Thymus (tissue), 11 donors: ENCODE data around the gene SCLY. TPM values are rescaled to one million over a fixed set of nuclear protein-coding genes. Genes with fewer than 3 reads are reported as not detected.
"Not testable (repeated sequence)": the region's sequence is repeated elsewhere in the genome, so short reads cannot be mapped to it uniquely, and the experiment has no call there.

Experiments used
- DNase-seq, 9 donors: peaks; one replicate each; pipeline ENCODE4 v3.0.0-alpha.2; 2013; ENCODE audit warnings: low spot score in 9 of 9, low read depth in 6 of 9, missing footprints in 1 of 9
- H3K27ac ChIP-seq, 2 donors: one replicate each; pipeline ENCODE4 v1.5.1; 2013; ENCODE audit warnings: control low read depth in 1 of 2, low read depth in 1 of 2, low read length in 1 of 2, mild to moderate bottlenecking in 1 of 2, moderate library complexity in 1 of 2
- H3K27me3 ChIP-seq, 2 donors: one replicate each; pipeline ENCODE4 v1.5.1; 2013; ENCODE audit warnings: low read length in 1 of 2; ENCODE audit not compliant: control insufficient read depth in 2 of 2, insufficient read depth in 1 of 2
- H3K36me3 ChIP-seq, 2 donors: one replicate each; pipeline ENCODE4 v1.5.1; 2013; ENCODE audit warnings: low read length in 1 of 2, mild to moderate bottlenecking in 1 of 2, moderate library complexity in 1 of 2; ENCODE audit not compliant: control insufficient read depth in 2 of 2, insufficient read depth in 2 of 2
- H3K4me1 ChIP-seq, 2 donors: one replicate each; pipeline ENCODE4 v1.5.1; 2013; ENCODE audit warnings: low read length in 2 of 2; ENCODE audit not compliant: control insufficient read depth in 2 of 2, insufficient read depth in 2 of 2
- H3K4me3 ChIP-seq, 2 donors: one replicate each; pipeline ENCODE4 v1.5.1; 2013; ENCODE audit warnings: low read length in 2 of 2, control low read depth in 1 of 2, mild to moderate bottlenecking in 1 of 2
- H3K9me3 ChIP-seq, 2 donors: one replicate each; pipeline ENCODE4 v1.5.1; 2013; ENCODE audit warnings: low read length in 1 of 2, mild to moderate bottlenecking in 1 of 2; ENCODE audit not compliant: control insufficient read depth in 2 of 2, insufficient read depth in 1 of 2
- WGBS: extraction: QIAGEN DNeasy Blood & Tissue Kit; methylation state at CpG from one replicate; pipeline ENCODE4 v1.1.7; 2013; 5-methylcytosine and 5-hydroxymethylcytosine counted together
- polyA plus RNA-seq: library from polyadenylated mRNA; stranded (reverse); fragments of 200-250 nt; gene quantifications from one replicate; pipeline ENCODE4 v1.2.3, GENCODE V29; 2013
- total RNA-seq: library from RNA; stranded (reverse); fragments of 120-200 nt; gene quantifications from one replicate; pipeline ENCODE4 v1.2.4, GENCODE V29; 2013
- donor health status: healthy.

The SCLY gene
- total and polyA plus RNA-seq, 2 donors: 10.4 to 17.4 TPM

- Histone ChIP-seq H3K4me3 (no peak overlapping the region), H3K36me3 (peaks cover 24 to 26% of the 10 kb centered on the region in 2 donors), H3K9me3 (no peaks in the 10 kb centered on the region), H3K27ac (no peak overlapping the region), H3K4me1 (peaks cover 1 to 2% of the 10 kb centered on the region in 2 donors), H3K27me3 (no peaks in the 10 kb centered on the region)
- no peak for DNase-seq
- 72% methylated on average over 4 of the region's 4 CpGs for WGBS
Observed at GRCh38 chr2:238032755-238033337, 28.0 kb upstream of the SCLY start.

GRCh38 chr2:238033991-238034390, 26.8 kb upstream of the SCLY start:
- WGBS: 96% methylated on average over 9 of the region's 9 CpGs
- not testable (repeated sequence) for H3K27me3 ChIP-seq, H3K9me3 ChIP-seq, H3K27ac ChIP-seq, H3K4me1 ChIP-seq, H3K4me3 ChIP-seq, DNase-seq
- H3K36me3 ChIP-seq: peaks cover 20 to 36% of the 10 kb centered on the region in 2 donors

GRCh38 chr2:238038203-238038602, 22.6 kb upstream of the SCLY start:
- Histone ChIP-seq H3K4me1 (no peaks in the 10 kb centered on the region), H3K4me3 (no peak overlapping the region), H3K36me3 (peaks cover 25 to 38% of the 10 kb centered on the region in 2 donors), H3K27ac (no peak overlapping the region), H3K27me3 (no peaks in the 10 kb centered on the region), H3K9me3 (no peaks in the 10 kb centered on the region)
- DNase-seq: no peak
- WGBS: 99% methylated on average over 8 of the region's 8 CpGs

- H3K4me1 ChIP-seq: no peaks in the 10 kb centered on the region
- no peaks in the 10 kb centered on the region for H3K27me3 ChIP-seq
- H3K27ac ChIP-seq: no peak overlapping the region
- H3K36me3 ChIP-seq: peaks cover 25 to 40% of the 10 kb centered on the region in 2 donors
- 89% methylated on average over 6 of the region's 6 CpGs for WGBS
- H3K4me3 ChIP-seq: no peak overlapping the region
- no peaks in the 10 kb centered on the region for H3K9me3 ChIP-seq
- DNase-seq: no peak
Observed at GRCh38 chr2:238039151-238039550, 21.6 kb upstream of the SCLY start.

GRCh38 chr2:238039985-238040384, 20.8 kb upstream of the SCLY start:
- no peak for DNase-seq
- WGBS: 98% methylated on average over 11 of the region's 11 CpGs

GRCh38 chr2:238040918-238041317, 19.9 kb upstream of the SCLY start:
- 94% methylated on average over 9 of the region's 9 CpGs for WGBS
- Histone ChIP-seq H3K27ac (no peak overlapping the region), H3K36me3 (peaks cover 27 to 40% of the 10 kb centered on the region in 2 donors), H3K27me3 (no peaks in the 10 kb centered on the region), H3K9me3 (no peaks in the 10 kb centered on the region), H3K4me3 (no peak overlapping the region), H3K4me1 (no peaks in the 10 kb centered on the region)
- no peak for DNase-seq

More at GRCh38 chr2:238039985-238040384, 20.8 kb upstream of the SCLY start:
- no peak overlapping the region for H3K4me3 ChIP-seq
- no peaks in the 10 kb centered on the region for H3K27me3 ChIP-seq
- peaks cover 25 to 40% of the 10 kb centered on the region in 2 donors for H3K36me3 ChIP-seq
- H3K27ac ChIP-seq: no peak overlapping the region
- no peaks in the 10 kb centered on the region for H3K9me3 ChIP-seq
- H3K4me1 ChIP-seq: no peaks in the 10 kb centered on the region

- H3K36me3 ChIP-seq: peaks cover 22 to 40% of the 10 kb centered on the region in 2 donors
- no peak for DNase-seq
Observed at GRCh38 chr2:238042090-238042489, 18.7 kb upstream of the SCLY start.

GRCh38 chr2:238042849-238043584, 17.8 kb upstream of the SCLY start:
- Histone ChIP-seq H3K27me3 (no peaks in the 10 kb centered on the region), H3K9me3 (no peaks in the 10 kb centered on the region), H3K4me3 (no peak overlapping the region), H3K27ac (no peak overlapping the region), H3K36me3 (peaks cover 20 to 31% of the 10 kb centered on the region in 2 donors), H3K4me1 (no peaks in the 10 kb centered on the region)
- DNase-seq: no peak
- 96% methylated on average over 6 of the region's 6 CpGs for WGBS

More at GRCh38 chr2:238042090-238042489, 18.7 kb upstream of the SCLY start:
- H3K4me3 ChIP-seq: no peak overlapping the region
- H3K9me3 ChIP-seq: no peaks in the 10 kb centered on the region
- no peaks in the 10 kb centered on the region for H3K4me1 ChIP-seq
- no peak overlapping the region for H3K27ac ChIP-seq
- H3K27me3 ChIP-seq: no peaks in the 10 kb centered on the region
- whole genome bisulfite sequencing: 97% methylated on average over 5 of the region's 5 CpGs

GRCh38 chr2:238043851-238044250, 16.9 kb upstream of the SCLY start:
- H3K4me3 ChIP-seq: no peak overlapping the region
- H3K4me1 ChIP-seq: no peaks in the 10 kb centered on the region
- H3K27me3 ChIP-seq: no peaks in the 10 kb centered on the region
- peaks cover 20 to 23% of the 10 kb centered on the region in 2 donors for H3K36me3 ChIP-seq
- no peak for DNase-seq
- 99% methylated on average over 6 of the region's 6 CpGs for WGBS
- no peaks in the 10 kb centered on the region for H3K9me3 ChIP-seq
- H3K27ac ChIP-seq: no peak overlapping the region
